DMS53 (cell line): ENCODE data around the gene HSP90AB1.

ENCODE experiments used
- DNase-seq: peaks from one replicate; lab custom pipeline; 2025; lab: John Stamatoyannopoulos, UW

HSP90AB1 gene

GRCh38 chr6:44246663-44247337, at the start of gene HSP90AB1:
Gene HSP90AB1, plus strand, starts transcription at chr6:44247101. Its CDS starts 1,529 bp downstream, at chr6:44248630.
- peak; percentile 100 for DNase-seq

- DNase-seq: no peak
These were observed 48.2 kb upstream of the HSP90AB1 start for GRCh38 chr6:44198684-44199083.

GRCh38 chr6:44199883-44200282, 47.0 kb upstream of the HSP90AB1 start:
- no peak for DNase-seq

GRCh38 chr6:44201200-44201599, 45.7 kb upstream of the HSP90AB1 start:
- no peak for DNase-seq

- DNase-seq: no peak
These were observed 45.1 kb upstream of the HSP90AB1 start for GRCh38 chr6:44201638-44202303.

- DNase-seq: no peak
These were observed 44.4 kb upstream of the HSP90AB1 start for GRCh38 chr6:44202332-44202971.

GRCh38 chr6:44202972-44203750, 43.7 kb upstream of the HSP90AB1 start:
- no peak for DNase-seq

GRCh38 chr6:44203955-44204354, 42.9 kb upstream of the HSP90AB1 start:
- DNase-seq: no peak

GRCh38 chr6:44207966-44208365, 38.9 kb upstream of the HSP90AB1 start:
- DNase-seq: no peak

GRCh38 chr6:44211284-44211683, 35.6 kb upstream of the HSP90AB1 start:
- DNase-seq: no peak

GRCh38 chr6:44214307-44214706, 32.6 kb upstream of the HSP90AB1 start:
- DNase-seq: no peak

- no peak for DNase-seq
These were observed 30.1 kb upstream of the HSP90AB1 start, which contains the start of gene MYMX for GRCh38 chr6:44216677-44217331. Gene MYMX, plus strand, starts transcription at chr6:44216926. Its CDS starts 546 bp downstream, at chr6:44217472.

GRCh38 chr6:44217332-44218143, 29.4 kb upstream of the HSP90AB1 start:
- peak; percentile 44 for DNase-seq

- peak; percentile 96 for DNase-seq
These were observed 27.7 kb upstream of the HSP90AB1 start for GRCh38 chr6:44219053-44219814.

GRCh38 chr6:44219815-44220784, 26.8 kb upstream of the HSP90AB1 start:
- no peak for DNase-seq

GRCh38 chr6:44220913-44221290, 26.0 kb upstream of the HSP90AB1 start:
- no peak for DNase-seq

GRCh38 chr6:44221291-44221960, 25.5 kb upstream of the HSP90AB1 start:
- DNase-seq: peak; percentile 90

GRCh38 chr6:44221961-44222335, 25.0 kb upstream of the HSP90AB1 start:
- no peak for DNase-seq
